Adipocyte (in vitro differentiated cells): ENCODE results near the gene OR51F2.
"Not testable (repeated sequence)": the region's sequence is repeated elsewhere in the genome, so short reads cannot be mapped to it uniquely, and the experiment has no call there.

ENCODE experiments used
- DNase-seq: peaks from one replicate; pipeline ENCODE4 v3.0.0-alpha.2; 2015; ENCODE audit warnings: low read depth
- H3K27me3 ChIP-seq: replicated peaks from 2 replicates; pipeline ENCODE4 v1.7.0; 2013; ENCODE audit warnings: mild to moderate bottlenecking, low read length, moderate library complexity; ENCODE audit not compliant: control insufficient read depth, insufficient read depth
- H3K36me3 ChIP-seq: 2 replicates; pipeline ENCODE4 v1.7.0; 2013; ENCODE audit warnings: low read length, mild to moderate bottlenecking, moderate library complexity; ENCODE audit not compliant: control insufficient read depth, insufficient read depth, severe bottlenecking
- H3K4me1 ChIP-seq: 2 replicates; pipeline ENCODE4 v1.7.0; 2013; ENCODE audit warnings: mild to moderate bottlenecking, low read length, moderate library complexity; ENCODE audit not compliant: control insufficient read depth, insufficient read depth
- H3K4me3 ChIP-seq: 2 replicates; pipeline ENCODE4 v1.7.0; 2013; ENCODE audit warnings: mild to moderate bottlenecking, low read length, moderate library complexity
- H3K9ac ChIP-seq: 2 replicates; pipeline ENCODE4 v1.7.0; 2013; ENCODE audit warnings: mild to moderate bottlenecking, low read length, moderate library complexity
- H3K9me3 ChIP-seq: 2 replicates; pipeline ENCODE4 v1.7.0; 2013; ENCODE audit warnings: mild to moderate bottlenecking, low read length, moderate library complexity; ENCODE audit not compliant: control insufficient read depth

The OR51F2 gene, protein sequence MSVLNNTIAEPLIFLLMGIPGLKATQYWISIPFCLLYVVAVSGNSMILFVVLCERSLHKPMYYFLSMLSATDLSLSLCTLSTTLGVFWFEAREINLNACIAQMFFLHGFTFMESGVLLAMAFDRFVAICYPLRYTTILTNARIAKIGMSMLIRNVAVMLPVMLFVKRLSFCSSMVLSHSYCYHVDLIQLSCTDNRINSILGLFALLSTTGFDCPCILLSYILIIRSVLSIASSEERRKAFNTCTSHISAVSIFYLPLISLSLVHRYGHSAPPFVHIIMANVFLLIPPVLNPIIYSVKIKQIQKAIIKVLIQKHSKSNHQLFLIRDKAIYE

DNA sequence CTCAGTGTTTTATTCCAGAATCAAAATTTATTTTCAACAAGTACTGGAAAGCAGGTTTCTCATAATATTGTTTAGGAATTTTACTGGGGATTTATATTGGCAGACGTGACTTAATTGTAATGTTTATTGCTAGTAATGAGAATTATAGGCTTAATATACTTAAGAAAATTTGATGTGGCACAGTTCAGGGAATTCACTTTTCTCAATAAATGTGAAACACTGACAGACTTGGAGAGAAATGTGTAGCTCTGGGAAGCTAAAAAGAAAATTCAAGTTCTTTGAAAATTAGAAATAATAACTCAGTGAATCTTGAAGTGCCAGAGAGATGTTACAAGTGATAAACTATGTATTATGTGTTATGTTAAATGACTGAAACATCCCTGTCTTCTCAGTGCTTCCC lies at the start of gene OR51F2:
TSS of gene OR51F2 (plus strand) at position 301 of the 400 bp plus-strand sequence. CDS start 101 bp downstream, outside the sequence.
- no peaks in the 10 kb centered on the region for H3K9me3 ChIP-seq
- no peaks in the 10 kb centered on the region for H3K4me1 ChIP-seq
- H3K9ac ChIP-seq: no peak within 1 kb of the TSS
- DNase-seq: no peak
- no peaks in the 10 kb centered on the region for H3K27me3 ChIP-seq
- no peak within 1 kb of the TSS for H3K4me3 ChIP-seq
- no peaks in the 10 kb centered on the region for H3K36me3 ChIP-seq

DNA sequence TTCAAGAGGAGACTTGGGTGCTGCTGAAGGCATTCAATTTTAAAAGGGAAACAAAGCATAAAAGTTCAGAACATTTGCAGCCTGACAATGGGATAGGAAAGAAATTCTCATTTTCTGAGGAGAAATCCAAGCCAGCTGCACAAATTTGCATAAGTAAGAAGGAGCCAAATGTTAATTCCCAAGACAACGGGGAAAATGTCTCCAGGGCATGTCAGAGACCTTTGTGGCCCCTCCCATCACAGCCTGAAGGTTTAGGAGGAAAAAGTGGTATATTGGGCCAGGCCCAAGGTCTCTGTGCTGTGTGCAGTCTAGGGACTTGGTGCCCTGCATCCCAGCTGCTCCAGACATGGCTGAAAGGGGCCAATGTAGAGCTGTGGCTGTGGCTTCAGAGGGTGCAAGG lies 38.7 kb upstream of the OR51F2 start:
- H3K27me3 ChIP-seq: no peaks in the 10 kb centered on the region
- no peaks in the 10 kb centered on the region for H3K9me3 ChIP-seq
- no peak overlapping the region for H3K4me3 ChIP-seq
- no peaks in the 10 kb centered on the region for H3K36me3 ChIP-seq
- H3K9ac ChIP-seq: no peak overlapping the region
- H3K4me1 ChIP-seq: no peaks in the 10 kb centered on the region
- no peak for DNase-seq

DNA sequence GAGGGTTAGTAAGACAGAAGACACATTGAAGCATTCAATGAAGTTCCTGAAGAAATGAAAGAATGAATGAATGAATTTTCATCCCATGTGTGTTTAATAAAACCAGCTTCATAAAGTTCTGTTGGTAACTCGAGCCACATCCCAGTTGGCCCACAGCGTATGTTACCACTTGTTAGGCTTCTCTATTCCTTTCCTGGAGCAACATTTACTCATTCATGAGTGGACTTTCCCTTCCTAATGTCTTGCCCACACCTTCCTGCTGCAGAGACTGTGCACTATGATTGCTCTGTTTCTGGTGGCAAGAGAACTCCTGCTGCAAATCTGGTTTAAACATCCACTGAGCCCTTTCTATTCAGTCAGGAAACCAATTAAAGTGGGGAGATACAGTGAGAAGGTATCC lies 23.9 kb upstream of the OR51F2 start:
- H3K9ac ChIP-seq: no peak overlapping the region
- H3K4me1 ChIP-seq: no peaks in the 10 kb centered on the region
- H3K4me3 ChIP-seq: no peak overlapping the region
- H3K36me3 ChIP-seq: no peaks in the 10 kb centered on the region
- H3K9me3 ChIP-seq: no peaks in the 10 kb centered on the region
- no peak for DNase-seq
- H3K27me3 ChIP-seq: peaks cover under 1% of the 10 kb centered on the region

DNA sequence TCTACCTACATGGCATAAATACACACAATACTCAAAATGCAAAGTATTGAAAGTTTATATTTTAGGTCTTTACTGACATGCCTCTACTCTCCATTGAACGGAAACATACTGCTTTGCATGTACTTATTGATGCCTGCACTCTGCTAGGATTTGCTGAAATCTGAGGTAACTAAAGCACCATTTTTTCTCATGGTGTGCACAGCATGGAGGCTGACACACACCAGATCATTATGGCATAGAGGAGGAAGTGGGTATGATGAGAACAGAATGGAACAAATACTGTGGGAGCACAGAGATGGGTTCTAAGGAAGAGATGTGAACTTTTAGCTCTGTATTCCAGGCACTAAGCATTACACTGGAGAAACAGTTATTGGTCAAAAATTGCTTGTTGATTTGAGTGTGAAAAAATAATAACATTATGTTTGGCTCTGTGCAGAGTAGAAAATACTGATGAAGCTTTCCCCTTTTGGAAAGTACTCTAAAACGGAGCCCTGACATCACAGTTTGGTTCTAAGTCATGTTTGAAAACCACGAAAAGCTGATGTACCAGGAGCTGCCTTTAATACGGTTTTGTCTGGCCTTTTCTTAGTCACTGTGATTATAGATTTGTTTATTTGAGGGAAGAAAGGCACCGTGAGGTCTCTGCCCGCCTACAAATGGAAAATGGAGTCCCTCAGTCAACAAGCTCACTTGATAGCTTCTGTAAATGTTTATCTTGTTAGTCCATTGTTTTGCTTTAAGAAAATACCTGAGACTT lies 22.5 kb upstream of the OR51F2 start:
- no peak for DNase-seq
- H3K9ac ChIP-seq: no peak overlapping the region
- no peaks in the 10 kb centered on the region for H3K4me1 ChIP-seq
- H3K9me3 ChIP-seq: no peaks in the 10 kb centered on the region
- H3K4me3 ChIP-seq: no peak overlapping the region
- no peaks in the 10 kb centered on the region for H3K36me3 ChIP-seq
- H3K27me3 ChIP-seq: no peaks in the 10 kb centered on the region

DNA sequence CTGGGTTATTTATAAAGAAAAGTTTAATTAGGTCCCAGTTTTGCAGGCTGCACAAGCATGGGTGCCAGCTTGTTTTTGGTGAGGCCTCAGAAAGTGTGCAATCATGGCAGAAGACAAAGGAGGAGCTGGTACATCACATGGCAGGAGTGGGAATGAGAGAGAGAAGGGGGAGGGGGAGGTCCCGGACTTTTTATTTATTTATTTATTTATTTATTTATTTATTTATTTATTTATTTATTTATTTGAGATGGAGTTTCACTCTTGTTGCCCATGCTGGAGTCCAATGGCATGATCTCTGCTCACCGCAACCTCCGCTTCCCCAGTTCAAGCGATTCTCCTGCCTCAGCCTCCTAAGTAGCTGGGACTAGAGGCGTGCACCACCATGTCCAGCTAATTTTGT lies 19.8 kb upstream of the OR51F2 start:
- not testable (repeated sequence) for H3K9me3 ChIP-seq, H3K4me3 ChIP-seq, DNase-seq

DNA sequence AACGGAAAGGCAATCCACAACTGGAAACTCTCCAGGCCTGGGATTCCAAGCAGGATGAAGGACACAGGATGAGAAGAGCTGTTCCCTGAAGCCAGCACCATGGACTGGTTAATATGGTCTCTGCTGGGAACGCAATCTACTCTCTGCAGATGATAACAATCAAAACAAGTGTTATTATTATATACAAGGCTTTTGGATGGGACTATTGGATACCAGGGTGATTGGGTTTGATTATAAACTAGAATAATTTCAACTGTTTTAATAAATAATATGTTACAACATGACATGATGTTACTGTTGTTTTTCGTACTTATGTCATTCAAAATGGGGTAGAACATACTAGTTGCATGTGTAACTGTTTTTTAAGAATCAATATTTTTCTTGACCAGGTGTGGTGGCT lies 16.8 kb upstream of the OR51F2 start, which contains the start of gene OR52R1:
TSS of gene OR52R1 (minus strand) at position 101 of the 400 bp plus-strand sequence. CDS start at position 101, 0 bp downstream.
- DNase-seq: no peak
- H3K36me3 ChIP-seq: no peaks in the 10 kb centered on the region
- no peak within 1 kb of the TSS for H3K9ac ChIP-seq
- H3K27me3 ChIP-seq: no peaks in the 10 kb centered on the region
- no peaks in the 10 kb centered on the region for H3K4me1 ChIP-seq
- H3K4me3 ChIP-seq: no peak within 1 kb of the TSS
- no peaks in the 10 kb centered on the region for H3K9me3 ChIP-seq

More for the DNA sequence above, 19.8 kb upstream of the OR51F2 start:
- not testable (repeated sequence) for H3K4me1 ChIP-seq, H3K27me3 ChIP-seq, H3K36me3 ChIP-seq, H3K9ac ChIP-seq

DNA sequence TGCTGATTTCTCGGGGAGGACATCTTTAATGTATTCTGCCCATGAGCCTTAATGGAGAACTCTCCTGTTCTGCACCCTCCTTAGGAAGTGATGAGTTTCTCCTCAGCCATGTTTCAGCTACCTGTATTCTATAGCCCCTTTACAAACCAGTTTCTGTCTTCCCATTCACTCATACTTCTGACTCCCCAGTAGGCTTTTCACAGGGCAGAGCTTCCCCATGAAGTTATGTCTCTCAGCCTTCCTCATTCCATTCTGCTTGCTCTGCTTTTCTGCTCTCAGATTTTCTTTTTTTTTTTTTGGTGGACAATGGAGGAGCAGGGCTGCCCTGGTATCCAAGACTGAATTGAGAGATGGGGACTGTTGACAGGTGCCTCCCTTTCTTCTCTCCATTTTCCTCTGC lies 12.6 kb upstream of the OR51F2 start:
- H3K9me3 ChIP-seq: no peaks in the 10 kb centered on the region
- no peaks in the 10 kb centered on the region for H3K27me3 ChIP-seq
- H3K36me3 ChIP-seq: no peaks in the 10 kb centered on the region
- no peaks in the 10 kb centered on the region for H3K4me1 ChIP-seq
- no peak for DNase-seq
- H3K9ac ChIP-seq: no peak overlapping the region
- no peak overlapping the region for H3K4me3 ChIP-seq

DNA sequence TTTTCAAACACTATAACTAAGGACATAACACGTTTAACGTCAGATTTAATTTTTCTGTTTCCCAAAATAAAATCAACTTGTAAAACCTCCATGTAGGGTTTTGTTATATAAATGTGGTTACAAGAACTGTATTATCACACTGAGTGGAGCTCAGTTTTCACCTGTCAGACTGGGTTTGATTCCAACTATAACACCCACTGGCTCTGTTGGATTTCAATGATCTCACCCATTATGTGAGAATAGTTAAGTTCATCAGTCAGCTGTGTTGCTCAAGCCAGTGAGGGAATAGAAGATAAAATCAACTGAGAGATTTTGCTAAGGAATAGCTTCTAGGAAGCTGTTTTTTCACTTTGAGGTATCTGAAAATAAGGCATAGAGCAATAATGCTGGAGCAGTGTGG lies 11.9 kb upstream of the OR51F2 start:
- Histone ChIP-seq H3K9me3 (no peaks in the 10 kb centered on the region), H3K36me3 (no peaks in the 10 kb centered on the region), H3K4me3 (no peak overlapping the region), H3K4me1 (no peaks in the 10 kb centered on the region), H3K27me3 (no peaks in the 10 kb centered on the region), H3K9ac (no peak overlapping the region)
- no peak for DNase-seq

DNA sequence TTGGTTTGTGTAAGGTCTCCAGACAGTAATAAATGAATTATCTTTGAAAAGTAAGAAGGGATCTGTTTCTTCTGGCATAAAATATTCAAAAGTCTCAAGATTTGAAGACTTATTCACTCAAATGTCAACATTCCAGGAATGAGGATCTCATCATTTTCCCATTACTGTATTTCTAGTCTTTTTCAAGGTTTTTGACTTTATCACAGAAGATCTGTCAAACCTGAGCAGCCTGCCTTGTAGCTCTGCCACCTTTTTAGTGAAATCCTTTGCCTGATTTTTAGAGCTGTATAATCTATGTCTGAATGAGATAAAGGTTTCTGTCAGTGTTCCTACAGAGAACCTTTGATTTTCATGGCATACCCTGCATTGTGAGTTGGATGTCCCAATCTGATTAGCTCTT lies 4.0 kb downstream of the OR51F2 start:
- no peaks in the 10 kb centered on the region for H3K27me3 ChIP-seq
- H3K9ac ChIP-seq: no peak overlapping the region
- H3K4me1 ChIP-seq: no peaks in the 10 kb centered on the region
- H3K4me3 ChIP-seq: no peak overlapping the region
- H3K9me3 ChIP-seq: no peaks in the 10 kb centered on the region
- no peaks in the 10 kb centered on the region for H3K36me3 ChIP-seq
- DNase-seq: no peak

DNA sequence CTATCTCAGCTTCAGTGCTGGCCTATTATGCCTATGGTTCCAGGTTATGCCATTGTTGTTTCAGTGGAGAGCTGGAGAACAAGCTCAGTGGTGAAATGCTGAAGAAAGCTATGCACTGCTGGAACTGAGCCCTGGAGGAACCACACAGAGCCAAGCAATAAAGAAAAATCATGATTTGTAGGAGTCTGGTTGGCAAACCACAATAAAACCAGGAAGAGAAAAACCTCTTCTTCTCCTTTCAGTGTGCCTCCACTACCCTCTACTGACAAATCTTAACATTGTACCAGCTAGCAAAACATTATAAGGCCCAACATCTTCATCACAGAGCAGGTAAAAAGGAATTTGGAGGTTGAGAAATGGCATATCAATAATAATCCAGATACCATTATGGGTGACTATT lies 5.3 kb downstream of the OR51F2 start:
- peak; percentile 6 for DNase-seq
- H3K9me3 ChIP-seq: no peaks in the 10 kb centered on the region
- H3K4me3 ChIP-seq: no peak overlapping the region
- H3K4me1 ChIP-seq: no peaks in the 10 kb centered on the region
- no peaks in the 10 kb centered on the region for H3K36me3 ChIP-seq
- H3K9ac ChIP-seq: no peak overlapping the region
- H3K27me3 ChIP-seq: no peaks in the 10 kb centered on the region

DNA sequence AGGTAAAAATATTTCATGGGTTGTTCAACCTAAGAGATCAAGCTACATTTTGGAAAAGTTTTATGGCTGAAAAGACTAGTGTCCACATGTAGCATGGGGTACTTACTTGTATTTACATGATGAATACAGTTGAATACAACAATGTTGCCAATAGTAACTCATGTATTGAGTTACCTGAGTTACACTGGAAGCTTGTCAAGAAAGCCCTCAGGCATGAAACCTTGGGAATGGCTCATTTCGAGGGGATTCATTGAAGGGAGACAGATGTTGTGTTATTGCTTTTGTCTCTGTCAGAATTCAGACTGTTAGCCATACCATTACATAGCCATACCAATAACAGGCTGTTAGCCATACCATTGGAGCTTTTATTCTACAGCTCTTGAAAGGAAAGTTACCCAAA lies 9.2 kb downstream of the OR51F2 start:
- peaks cover 6% of the 10 kb centered on the region for H3K27me3 ChIP-seq
- no peak overlapping the region for H3K9ac ChIP-seq
- no peaks in the 10 kb centered on the region for H3K36me3 ChIP-seq
- no peak overlapping the region for H3K4me3 ChIP-seq
- no peaks in the 10 kb centered on the region for H3K4me1 ChIP-seq
- no peaks in the 10 kb centered on the region for H3K9me3 ChIP-seq
- DNase-seq: no peak
